Activated CD8-positive, alpha-beta T cell treated with anti-CD3 and anti-CD28 coated beads, Interleukin-2, amount 10 ng/mL, durations not matched to agents 7 days and 5 days (primary cell): ENCODE data around the gene TXNDC17. TPM values are rescaled to one million over a fixed set of nuclear protein-coding genes. Genes with fewer than 3 reads are reported as not detected.
A peak's percentile ranks its signal among the peaks of the same experiment; 100 is the strongest.

Experiments
- ATAC-seq: fragments of 150-1000 bp; cut with Tn5 transposase; one replicate; pipeline ENCODE4 v1.10.0; 2021; ENCODE audit warnings: moderate library complexity
- CTCF ChIA-PET: fragments of 350-600 bp; sonication (Branson Sonifier 250); formaldehyde crosslinking; loops from one replicate; lab custom pipeline; 2021; ENCODE audit warnings: antibody characterized with exemption; lab: Charles Lee
- POLR2A ChIA-PET: fragments of 350-600 bp; sonication (Branson Sonifier 250); formaldehyde crosslinking; loops from one replicate; lab custom pipeline; 2021; ENCODE audit warnings: antibody characterized with exemption; lab: Charles Lee
- DNase-seq: peaks from one replicate; pipeline ENCODE4 v3.0.0-alpha.2; 2020
- H3K27ac Mint-ChIP-seq: one replicate; pipeline ENCODE4 v1.8.0; 2021; ENCODE audit warnings: mild to moderate bottlenecking, mixed read lengths
- H3K27me3 Mint-ChIP-seq: one replicate; pipeline ENCODE4 v1.8.0; 2021; ENCODE audit warnings: low read depth, mixed read lengths
- H3K36me3 Mint-ChIP-seq: one replicate; pipeline ENCODE4 v1.8.0; 2021; ENCODE audit warnings: low read depth, mixed read lengths
- H3K4me1 Mint-ChIP-seq: one replicate; pipeline ENCODE4 v1.8.0; 2021; ENCODE audit warnings: low read depth, mixed read lengths
- H3K4me3 Mint-ChIP-seq: one replicate; pipeline ENCODE4 v1.8.0; 2021; ENCODE audit warnings: mild to moderate bottlenecking, mixed read lengths
- H3K9me3 Mint-ChIP-seq: one replicate; pipeline ENCODE4 v1.8.0; 2022; ENCODE audit warnings: mixed read lengths; ENCODE audit not compliant: insufficient read depth
- total RNA-seq, 2 experiments: library from RNA; stranded (reverse); gene quantifications; one replicate each; pipeline ENCODE4 v1.2.3, GENCODE V29; 2021

The TXNDC17 gene
- total RNA-seq, 2 experiments from 2014 or later: 81.8 to 94.7 TPM

DNA sequence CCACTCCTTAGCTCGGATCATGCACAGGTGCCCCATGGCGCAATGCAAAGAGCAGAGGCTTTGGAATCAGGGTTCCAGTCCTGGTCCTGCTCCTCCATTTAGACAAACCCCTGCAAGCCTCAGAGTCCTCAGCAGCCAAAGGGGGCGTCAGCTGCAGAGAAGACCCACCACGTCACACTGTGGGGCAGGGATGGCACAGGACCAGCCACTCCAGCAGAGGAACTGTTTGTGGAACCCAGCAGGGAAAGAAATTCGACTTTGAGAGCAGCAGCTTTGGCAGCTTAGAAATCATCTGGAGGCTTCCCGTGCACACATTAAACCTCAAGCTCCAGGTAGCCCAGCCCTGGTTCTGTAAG is 35.9 kb downstream of the TXNDC17 start:
- H3K4me3 Mint-ChIP-seq: no peak overlapping the region
- peaks cover 43% of the 10 kb centered on the region for H3K27me3 Mint-ChIP-seq
- H3K9me3 Mint-ChIP-seq: no peaks in the 10 kb centered on the region
- H3K36me3 Mint-ChIP-seq: no peaks in the 10 kb centered on the region
- no peak for DNase-seq
- no peak overlapping the region for H3K27ac Mint-ChIP-seq
- H3K4me1 Mint-ChIP-seq: peaks cover 14% of the 10 kb centered on the region
- no peak for ATAC-seq
- POLR2A ChIA-PET: no interaction called here
- CTCF ChIA-PET: interaction anchor here (1.7 to 2.2 kb wide), 2 partner anchors 10 to 327 kb away, joined by 5 read pairs; no protein-coding TSS in a partner anchor

GRCh38 chr17:6677158-6677831 is 36.4 kb downstream of the TXNDC17 start:
- CTCF ChIA-PET: interaction anchor here (1.7 to 2.2 kb wide), 2 partner anchors 10 to 327 kb away, joined by 5 read pairs; no protein-coding TSS in a partner anchor

DNA sequence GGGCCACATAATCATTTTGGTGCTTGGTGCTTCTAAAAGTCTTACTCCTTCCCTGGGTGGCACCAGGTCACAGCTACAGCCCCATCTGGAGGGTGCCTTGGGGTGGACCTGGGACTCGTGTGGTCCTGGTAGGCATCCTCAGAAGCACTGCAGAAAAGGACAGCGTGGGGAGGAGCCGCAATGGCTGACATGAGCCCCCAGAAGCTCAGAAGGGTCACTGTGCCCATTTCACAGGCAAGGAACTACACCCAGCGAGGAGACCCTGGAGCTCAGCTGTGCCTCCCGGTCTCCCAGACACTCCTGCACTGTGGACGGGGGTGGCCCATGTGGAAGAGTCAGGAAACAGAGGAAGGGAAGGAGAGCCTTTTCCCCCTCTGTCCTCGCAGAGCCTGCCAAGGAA is 37.1 kb downstream of the TXNDC17 start:
- Mint-ChIP-seq H3K4me1 (peaks cover 14% of the 10 kb centered on the region), H3K36me3 (no peaks in the 10 kb centered on the region), H3K27ac (no peak overlapping the region), H3K27me3 (peaks cover 48% of the 10 kb centered on the region), H3K9me3 (no peaks in the 10 kb centered on the region), H3K4me3 (no peak overlapping the region)
- CTCF ChIA-PET: interaction anchor here (1.7 kb wide), 1 partner anchor 326 kb away, joined by 5 read pairs; no protein-coding TSS in a partner anchor
- POLR2A ChIA-PET: interaction anchor here (0.8 kb wide), 1 partner anchor 83 kb away, joined by 3 read pairs; no protein-coding TSS in a partner anchor
- no peak for DNase-seq
- ATAC-seq: no peak

More at GRCh38 chr17:6677158-6677831, 36.4 kb downstream of the TXNDC17 start:
- H3K36me3 Mint-ChIP-seq: no peaks in the 10 kb centered on the region
- peaks cover 45% of the 10 kb centered on the region for H3K27me3 Mint-ChIP-seq
- H3K4me3 Mint-ChIP-seq: no peak overlapping the region
- POLR2A ChIA-PET: interaction anchor here (0.8 kb wide), 1 partner anchor 83 kb away, joined by 3 read pairs; no protein-coding TSS in a partner anchor
- H3K27ac Mint-ChIP-seq: no peak overlapping the region
- peaks cover 14% of the 10 kb centered on the region for H3K4me1 Mint-ChIP-seq
- DNase-seq: peak; percentile 60
- peak; percentile 71 for ATAC-seq
- H3K9me3 Mint-ChIP-seq: no peaks in the 10 kb centered on the region

GRCh38 chr17:6679241-6679640 is 38.4 kb downstream of the TXNDC17 start:
- no peak overlapping the region for H3K27ac Mint-ChIP-seq
- ChIA-PET POLR2A (interaction anchor here (0.7 kb wide), 1 partner anchor 7 kb away, joined by 3 read pairs; no protein-coding TSS in a partner anchor), CTCF (no interaction called here)
- DNase-seq: no peak
- no peaks in the 10 kb centered on the region for H3K9me3 Mint-ChIP-seq
- no peak overlapping the region for H3K4me3 Mint-ChIP-seq
- H3K36me3 Mint-ChIP-seq: no peaks in the 10 kb centered on the region
- no peak for ATAC-seq
- peaks cover 50% of the 10 kb centered on the region for H3K27me3 Mint-ChIP-seq
- H3K4me1 Mint-ChIP-seq: peaks cover 14% of the 10 kb centered on the region

GRCh38 chr17:6681176-6681575 is 40.3 kb downstream of the TXNDC17 start:
- no peaks in the 10 kb centered on the region for H3K9me3 Mint-ChIP-seq
- DNase-seq (no peak), ATAC-seq (no peak)
- ChIA-PET POLR2A (no interaction called here), CTCF (no interaction called here)
- H3K4me1 Mint-ChIP-seq: peaks cover 14% of the 10 kb centered on the region
- no peaks in the 10 kb centered on the region for H3K36me3 Mint-ChIP-seq
- H3K27ac Mint-ChIP-seq: no peak overlapping the region
- H3K4me3 Mint-ChIP-seq: no peak overlapping the region
- H3K27me3 Mint-ChIP-seq: peaks cover 51% of the 10 kb centered on the region

DNA sequence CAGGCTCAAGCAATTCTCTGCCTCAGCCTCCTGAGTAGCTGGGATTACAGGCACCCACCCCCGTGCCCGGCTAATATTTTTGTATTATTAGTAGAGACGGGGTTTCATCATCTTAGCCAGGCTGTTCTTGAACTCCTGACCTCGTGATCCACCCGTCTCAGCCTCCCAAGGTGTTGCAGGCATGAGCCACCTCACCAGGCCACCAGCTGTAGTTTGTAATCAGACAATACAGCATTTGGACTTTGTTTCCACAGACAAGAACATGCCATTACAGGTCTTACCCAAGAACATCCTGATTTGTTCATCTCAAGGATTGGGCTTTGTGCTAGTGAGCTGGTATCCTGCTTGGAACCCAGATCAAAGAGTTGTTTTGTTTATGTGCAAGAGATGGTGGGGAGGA is 40.8 kb downstream of the TXNDC17 start:
- Mint-ChIP-seq H3K36me3 (no peaks in the 10 kb centered on the region), H3K4me1 (peaks cover 14% of the 10 kb centered on the region), H3K4me3 (no peak overlapping the region), H3K27ac (no peak overlapping the region), H3K9me3 (no peaks in the 10 kb centered on the region), H3K27me3 (peaks cover 49% of the 10 kb centered on the region)
- ATAC-seq (no peak), DNase-seq (no peak)
- ChIA-PET CTCF (no interaction called here), POLR2A (no interaction called here)

- ChIA-PET CTCF (interaction anchor here (0.8 kb wide), 1 partner anchor 16 kb away, joined by 3 read pairs; no protein-coding TSS in a partner anchor), POLR2A (no interaction called here)
- Mint-ChIP-seq H3K27ac (no peak overlapping the region), H3K36me3 (no peaks in the 10 kb centered on the region), H3K9me3 (no peaks in the 10 kb centered on the region), H3K4me3 (no peak overlapping the region), H3K4me1 (peaks cover 8% of the 10 kb centered on the region), H3K27me3 (peaks cover 53% of the 10 kb centered on the region)
- no peak for DNase-seq
- no peak for ATAC-seq
Observed at GRCh38 chr17:6682339-6682738, 41.5 kb downstream of the TXNDC17 start.

GRCh38 chr17:6683081-6683684 is 42.3 kb downstream of the TXNDC17 start:
- H3K9me3 Mint-ChIP-seq: no peaks in the 10 kb centered on the region
- CTCF ChIA-PET: interaction anchor here (0.8 kb wide), 1 partner anchor 16 kb away, joined by 3 read pairs; no protein-coding TSS in a partner anchor
- no peak overlapping the region for H3K4me3 Mint-ChIP-seq
- H3K36me3 Mint-ChIP-seq: no peaks in the 10 kb centered on the region
- no peak for ATAC-seq
- no peak overlapping the region for H3K27ac Mint-ChIP-seq
- POLR2A ChIA-PET: no interaction called here
- DNase-seq: no peak
- H3K4me1 Mint-ChIP-seq: no peaks in the 10 kb centered on the region
- H3K27me3 Mint-ChIP-seq: peaks cover 54% of the 10 kb centered on the region

DNA sequence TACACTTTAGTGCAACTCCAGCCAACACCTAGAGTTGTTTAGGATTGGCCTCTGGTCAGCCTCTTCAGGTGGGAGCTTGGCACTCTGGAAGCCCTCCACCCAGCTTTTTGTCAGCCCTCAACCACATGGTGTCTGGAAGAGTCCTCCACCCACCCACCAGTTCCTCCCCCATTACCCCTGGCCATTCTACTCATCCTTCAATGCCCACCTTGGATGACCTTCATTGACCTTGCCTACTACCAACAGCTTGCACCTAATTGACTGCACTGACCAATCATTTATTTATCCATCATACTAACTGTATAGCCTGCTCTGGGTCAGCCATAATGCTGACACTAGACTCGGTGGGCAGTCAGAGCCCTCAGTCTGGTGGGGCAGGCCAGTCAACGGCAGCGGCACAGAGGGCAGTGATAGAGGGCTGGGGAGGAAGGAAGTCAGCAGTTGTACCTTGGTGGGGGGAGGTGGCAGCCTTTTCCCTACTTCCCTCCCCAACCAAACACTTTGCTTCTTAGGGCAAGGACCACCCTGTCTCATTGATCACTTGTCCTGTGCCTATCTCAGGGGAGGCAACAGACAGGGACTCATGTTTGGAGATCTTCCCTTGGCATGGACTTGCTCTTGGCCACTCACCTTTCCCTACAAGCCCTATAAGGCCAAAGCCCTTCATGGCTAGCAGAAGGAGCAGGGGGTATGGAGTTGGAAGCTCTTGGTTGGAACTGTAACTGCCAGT is 43.0 kb downstream of the TXNDC17 start:
- Mint-ChIP-seq H3K9me3 (no peaks in the 10 kb centered on the region), H3K27me3 (peaks cover 46% of the 10 kb centered on the region), H3K4me1 (no peaks in the 10 kb centered on the region), H3K27ac (no peak overlapping the region), H3K36me3 (no peaks in the 10 kb centered on the region), H3K4me3 (no peak overlapping the region)
- no peak for ATAC-seq
- no peak for DNase-seq
- POLR2A ChIA-PET: no interaction called here
- CTCF ChIA-PET: no interaction called here

DNA sequence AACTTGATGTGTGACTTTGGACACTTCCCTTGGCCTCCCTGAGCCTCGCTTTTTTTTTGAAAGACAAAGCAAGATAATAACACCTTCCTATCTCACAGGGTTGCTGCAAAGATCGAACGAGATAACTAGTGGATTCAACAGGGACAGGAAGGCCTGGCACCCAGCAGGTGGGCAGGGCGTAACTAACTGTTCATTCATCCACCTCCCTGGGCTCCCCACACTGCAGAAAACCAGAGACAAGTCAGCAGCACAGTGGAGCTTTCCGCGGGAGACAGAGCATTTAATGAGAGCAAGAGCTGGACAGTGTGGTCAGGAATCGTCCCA is 43.6 kb downstream of the TXNDC17 start:
- H3K4me1 Mint-ChIP-seq: no peaks in the 10 kb centered on the region
- H3K27ac Mint-ChIP-seq: no peak overlapping the region
- no peak for DNase-seq
- no peak for ATAC-seq
- no peaks in the 10 kb centered on the region for H3K9me3 Mint-ChIP-seq
- H3K4me3 Mint-ChIP-seq: no peak overlapping the region
- peaks cover 46% of the 10 kb centered on the region for H3K27me3 Mint-ChIP-seq
- POLR2A ChIA-PET: no interaction called here
- CTCF ChIA-PET: no interaction called here
- no peaks in the 10 kb centered on the region for H3K36me3 Mint-ChIP-seq

DNA sequence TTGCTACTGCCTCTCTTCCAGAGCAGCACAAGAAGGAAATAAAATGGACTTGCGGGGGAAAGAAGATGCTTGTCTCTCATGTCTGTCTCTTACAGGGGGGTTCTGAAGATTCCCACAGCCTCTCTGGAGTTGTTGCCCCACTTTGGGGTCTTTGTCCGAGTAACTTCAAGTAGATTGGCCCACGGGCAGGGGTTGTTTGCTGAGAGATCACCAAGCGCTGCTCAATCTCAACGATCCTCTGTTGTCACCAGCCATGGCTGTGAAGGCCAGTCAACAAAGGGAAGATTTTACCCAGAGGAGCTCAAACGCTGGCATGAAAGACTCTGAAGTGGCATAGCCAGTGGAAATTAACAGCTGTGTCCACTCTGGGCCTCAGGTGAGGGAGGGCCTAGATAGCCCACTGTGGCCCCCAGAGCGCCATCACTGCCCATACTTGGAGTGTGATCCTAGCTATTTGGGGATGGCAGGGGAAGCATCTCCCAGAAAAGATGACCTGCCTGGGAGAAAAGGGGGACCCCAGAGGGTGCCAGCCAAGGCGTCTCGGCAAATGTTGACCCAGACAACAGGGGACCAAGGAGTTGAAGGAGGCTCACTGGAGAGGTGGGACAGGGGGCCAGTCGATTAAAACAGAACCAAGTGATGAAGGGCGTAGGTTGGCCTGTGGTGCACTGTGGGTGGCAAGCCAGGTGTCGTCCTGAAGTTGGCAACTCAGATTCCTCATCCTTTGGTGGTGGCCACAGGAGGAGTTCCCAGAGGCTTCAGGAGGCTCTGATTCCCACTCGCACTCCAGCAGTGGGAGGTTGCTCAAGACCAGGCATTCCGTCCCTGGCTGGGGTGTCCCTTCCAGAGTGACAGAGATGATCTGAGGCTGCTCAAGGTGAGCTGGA is 44.3 kb downstream of the TXNDC17 start:
- ChIA-PET CTCF (no interaction called here), POLR2A (no interaction called here)
- no peaks in the 10 kb centered on the region for H3K36me3 Mint-ChIP-seq
- H3K4me1 Mint-ChIP-seq: no peaks in the 10 kb centered on the region
- H3K27ac Mint-ChIP-seq: no peak overlapping the region
- DNase-seq (no peak), ATAC-seq (no peak)
- H3K9me3 Mint-ChIP-seq: no peaks in the 10 kb centered on the region
- H3K4me3 Mint-ChIP-seq: no peak overlapping the region
- H3K27me3 Mint-ChIP-seq: peaks cover 43% of the 10 kb centered on the region
